HEK293 (cell line): Measurements from ENCODE around the gene EVC.

Experiments
- CTCF ChIA-PET: fragments of 350-600 bp; formaldehyde crosslinking; extraction: SDS; loops from one replicate; lab custom pipeline; 2021; ENCODE audit warnings: antibody characterized with exemption; lab: Yijun Ruan, JAX
- POLR2A ChIA-PET: fragments of 300-600 bp; formaldehyde crosslinking; extraction: SDS; loops from one replicate; lab custom pipeline; 2020; ENCODE audit warnings: antibody characterized with exemption, inconsistent platforms; lab: Yijun Ruan, JAX
- H3K27ac ChIP-seq: fragments of 200-500 bp; sonication (Bioruptor generic); 2 replicates; pipeline ENCODE4 v1.5.1; 2014; ENCODE audit warnings: low read depth, low read length, control low read depth, inconsistent platforms; ENCODE audit errors: extremely low read depth
- H3K36me3 ChIP-seq, 2 experiments: fragments of 200-500 bp in 1 of 2; sonication (Bioruptor generic) in 1 of 2; 1 replicate in 1 of 2; 2 replicates in 1 of 2; pipeline ENCODE4 v1.5.1; 2014 to 2017; ENCODE audit warnings: inconsistent platforms in 2 of 2, low read length in 2 of 2; ENCODE audit not compliant: control insufficient read depth in 2 of 2, insufficient read depth in 1 of 2
- H3K4me1 ChIP-seq: fragments of 200-500 bp; sonication (Bioruptor generic); 2 replicates; pipeline ENCODE4 v1.5.1; 2014; ENCODE audit warnings: mild to moderate bottlenecking, low read length, inconsistent platforms; ENCODE audit not compliant: control insufficient read depth, insufficient read depth
- H3K4me3 ChIP-seq: 2 replicates; pipeline ENCODE4 v1.5.1; 2011; ENCODE audit warnings: low read depth, mild to moderate bottlenecking, control low read depth, low read length, moderate library complexity
- H3K9me3 ChIP-seq: fragments of 200-500 bp; sonication (Bioruptor generic); 2 replicates; pipeline ENCODE4 v1.5.1; 2014; ENCODE audit warnings: low read depth, low read length, inconsistent platforms; ENCODE audit not compliant: control insufficient read depth, insufficient read depth
- ELK4 ChIP-seq: IDR thresholded peaks from 2 replicates; pipeline ENCODE4 v1.6.1; 2011; ENCODE audit warnings: mild to moderate bottlenecking, low read depth, low read length, borderline replicate concordance
- KLF1 ChIP-seq: fragments of 450-650 bp; formaldehyde crosslinking; IDR thresholded peaks from 2 replicates; pipeline ENCODE4 v1.5.1; 2016; ENCODE audit warnings: missing biosample characterization, missing genetic modification characterization
- MEIS1 ChIP-seq: sonication (generic); formaldehyde crosslinking; IDR thresholded peaks from 2 replicates; pipeline ENCODE4 v1.8.1; 2022; ENCODE audit warnings: missing genetic modification reagents, mild to moderate bottlenecking, borderline replicate concordance
- REST ChIP-seq: fragments of 450-650 bp; formaldehyde crosslinking; IDR thresholded peaks from 2 replicates; pipeline ENCODE4 v1.5.1; 2016; ENCODE audit warnings: missing biosample characterization, missing genetic modification characterization
- YY2 ChIP-seq: fragments of 450-650 bp; formaldehyde crosslinking; IDR thresholded peaks from 2 replicates; pipeline ENCODE4 v1.5.1; 2016; ENCODE audit warnings: missing biosample characterization, missing genetic modification characterization
- ZEB2 ChIP-seq: fragments of 450-650 bp; formaldehyde crosslinking; IDR thresholded peaks from 2 replicates; pipeline ENCODE4 v1.5.1; 2016; ENCODE audit warnings: missing biosample characterization, missing genetic modification characterization
- ZNF133 ChIP-seq: fragments of 450-650 bp; formaldehyde crosslinking; IDR thresholded peaks from 2 replicates; pipeline ENCODE4 v1.5.1; 2016; ENCODE audit warnings: missing biosample characterization, missing genetic modification characterization
- ZNF175 ChIP-seq: fragments of 450-650 bp; formaldehyde crosslinking; IDR thresholded peaks from 2 replicates; pipeline ENCODE4 v1.5.1; 2016; ENCODE audit warnings: missing biosample characterization, missing genetic modification characterization
- ZNF202 ChIP-seq: fragments of 450-650 bp; formaldehyde crosslinking; IDR thresholded peaks from 2 replicates; pipeline ENCODE4 v1.5.1; 2016; ENCODE audit warnings: missing biosample characterization, missing genetic modification characterization, borderline replicate concordance
- ZNF274 ChIP-seq, 2 experiments: fragments of 200-500 bp in 1 of 2; fragments of 450-650 bp in 1 of 2; sonication (Bioruptor generic) in 1 of 2; formaldehyde crosslinking in 1 of 2; IDR thresholded peaks; 2 replicates each; pipeline versions ENCODE4 v1.5.1 to v1.6.1; 2014 to 2016; ENCODE audit warnings: borderline replicate concordance in 1 of 2, inconsistent platforms in 1 of 2, low read length in 1 of 2, missing biosample characterization in 1 of 2, missing genetic modification characterization in 1 of 2
- ZNF280D ChIP-seq: fragments of 450-650 bp; formaldehyde crosslinking; IDR thresholded peaks from 2 replicates; pipeline ENCODE4 v1.5.1; 2016; ENCODE audit warnings: missing biosample characterization, missing genetic modification characterization
- ZNF391 ChIP-seq: fragments of 450-650 bp; formaldehyde crosslinking; IDR thresholded peaks from 2 replicates; pipeline ENCODE4 v1.5.1; 2016; ENCODE audit warnings: low read depth, missing biosample characterization, missing genetic modification characterization, borderline replicate concordance
- ZNF677 ChIP-seq: fragments of 450-650 bp; IDR thresholded peaks from 2 replicates; pipeline ENCODE4 v1.5.0; 2018; ENCODE audit warnings: missing biosample characterization, mild to moderate bottlenecking, missing genetic modification characterization, moderate library complexity
- ZNF692 ChIP-seq: fragments of 450-650 bp; formaldehyde crosslinking; IDR thresholded peaks from 2 replicates; pipeline ENCODE4 v1.5.1; 2016; ENCODE audit warnings: missing biosample characterization, missing genetic modification characterization
- ZNF747 ChIP-seq: fragments of 450-650 bp; formaldehyde crosslinking; IDR thresholded peaks from 2 replicates; pipeline ENCODE4 v1.5.1; 2016; ENCODE audit warnings: missing biosample characterization, missing genetic modification characterization
- ZNF76 ChIP-seq: fragments of 450-650 bp; formaldehyde crosslinking; IDR thresholded peaks from 2 replicates; pipeline ENCODE4; 2016; ENCODE audit warnings: low read depth, missing biosample characterization, missing genetic modification characterization, borderline replicate concordance
- ZSCAN5A ChIP-seq: fragments of 450-650 bp; formaldehyde crosslinking; IDR thresholded peaks from 2 replicates; pipeline ENCODE4 v1.5.1; 2016; ENCODE audit warnings: missing biosample characterization, missing genetic modification characterization

EVC gene

GRCh38 chr4:5791654-5792053, 80.7 kb downstream of the EVC start (continued):
- no peak for TF ChIP-seq KLF1

GRCh38 chr4:5793514-5793913, 82.5 kb downstream of the EVC start:
- CTCF ChIA-PET = no interaction called here
- H3K9me3 ChIP-seq = no peaks in the 10 kb centered on the region
- no peak overlapping the region for H3K27ac ChIP-seq
- H3K36me3 ChIP-seq = peaks cover 0 to 37% of the 10 kb centered on the region in 2 experiments; a peak in 2 of 3 replicates
- no peaks in the 10 kb centered on the region for H3K4me1 ChIP-seq
- H3K4me3 ChIP-seq = no peak overlapping the region
- no peak for TF ChIP-seq ZNF280D (tag by site-specific recombination)
- TF ChIP-seq ZNF747 (tag by site-specific recombination) = no peak
- no peak for TF ChIP-seq ZNF692 (tag by site-specific recombination)
- TF ChIP-seq ZNF202 = no peak
- TF ChIP-seq ZEB2 (tag by site-specific recombination) = no peak
- no peak for TF ChIP-seq MEIS1 (CRISPR knock-in tag)
- no peak for TF ChIP-seq ZNF677 (tag by site-specific recombination)
- no peak for TF ChIP-seq ZNF76 (tag by site-specific recombination)
- no peak for TF ChIP-seq ZNF274 (IDR thresholded peaks at IDR 0.05; ENCODE audit: low read length)
- no peak for TF ChIP-seq ZNF274 (tag by site-specific recombination; IDR thresholded peaks at IDR 0.05; ENCODE audit: borderline replicate concordance)
- TF ChIP-seq ZNF391 = no peak
- POLR2A ChIA-PET = no interaction called here

- H3K4me3 ChIP-seq = no peak overlapping the region
- ChIA-PET POLR2A (no interaction called here), CTCF (interaction anchor here (0.6 kb wide), 2 partner anchors 26 to 1518 kb away, joined by 3 to 5 read pairs; no protein-coding TSS in a partner anchor)
- no peak overlapping the region for H3K27ac ChIP-seq
- H3K36me3 ChIP-seq = peaks cover 0 to 31% of the 10 kb centered on the region in 2 experiments; a peak in 2 of 3 replicates
- no peaks in the 10 kb centered on the region for H3K9me3 ChIP-seq
- H3K4me1 ChIP-seq = no peaks in the 10 kb centered on the region
- TF ChIP-seq YY2 (tag by site-specific recombination) = no peak
- no peak for TF ChIP-seq ELK4
- TF ChIP-seq ZNF175 (tag by site-specific recombination) = no peak
- no peak for TF ChIP-seq ZNF280D (tag by site-specific recombination)
- TF ChIP-seq REST (tag by site-specific recombination) = no peak
- no peak for TF ChIP-seq ZSCAN5A (tag by site-specific recombination)
- TF ChIP-seq ZNF133 (tag by site-specific recombination) = no peak
These were observed 84.6 kb downstream of the EVC start for GRCh38 chr4:5795580-5795979.
